MM.1S (cell line): ENCODE measurements around the gene LRRC4C.

Experiments
- CTCF ChIP-seq: fragments of 300-600 bp; sonication (generic); IDR thresholded peaks from 2 replicates; pipeline ENCODE4 v1.5.1; 2016; ENCODE audit warnings: antibody characterized with exemption, low read length, mixed read lengths
- EZH2 ChIP-seq: fragments of 300-600 bp; sonication (generic); optimal IDR thresholded peaks from 2 replicates; pipeline ENCODE3; 2017; ENCODE audit warnings: low read depth, mild to moderate bottlenecking, antibody characterized with exemption, low read length, mixed read lengths

GRCh38 chr11:41235668-41236067 is 223.8 kb downstream of the LRRC4C start:
- no peak for TF ChIP-seq CTCF
- no peak for TF ChIP-seq EZH2
